HG03097 (cell line): ENCODE measurements around the gene TRMT10A.
A peak's percentile ranks its signal among the peaks of the same experiment; 100 is the strongest.

Experiments
- ATAC-seq: cut with Tn5 transposase; IDR thresholded peaks from one replicate; pipeline ENCODE4 v1.9.1; 2021; ENCODE audit not compliant: unreplicated experiment, low FRiP score

Gene TRMT10A, protein sequence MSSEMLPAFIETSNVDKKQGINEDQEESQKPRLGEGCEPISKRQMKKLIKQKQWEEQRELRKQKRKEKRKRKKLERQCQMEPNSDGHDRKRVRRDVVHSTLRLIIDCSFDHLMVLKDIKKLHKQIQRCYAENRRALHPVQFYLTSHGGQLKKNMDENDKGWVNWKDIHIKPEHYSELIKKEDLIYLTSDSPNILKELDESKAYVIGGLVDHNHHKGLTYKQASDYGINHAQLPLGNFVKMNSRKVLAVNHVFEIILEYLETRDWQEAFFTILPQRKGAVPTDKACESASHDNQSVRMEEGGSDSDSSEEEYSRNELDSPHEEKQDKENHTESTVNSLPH

DNA sequence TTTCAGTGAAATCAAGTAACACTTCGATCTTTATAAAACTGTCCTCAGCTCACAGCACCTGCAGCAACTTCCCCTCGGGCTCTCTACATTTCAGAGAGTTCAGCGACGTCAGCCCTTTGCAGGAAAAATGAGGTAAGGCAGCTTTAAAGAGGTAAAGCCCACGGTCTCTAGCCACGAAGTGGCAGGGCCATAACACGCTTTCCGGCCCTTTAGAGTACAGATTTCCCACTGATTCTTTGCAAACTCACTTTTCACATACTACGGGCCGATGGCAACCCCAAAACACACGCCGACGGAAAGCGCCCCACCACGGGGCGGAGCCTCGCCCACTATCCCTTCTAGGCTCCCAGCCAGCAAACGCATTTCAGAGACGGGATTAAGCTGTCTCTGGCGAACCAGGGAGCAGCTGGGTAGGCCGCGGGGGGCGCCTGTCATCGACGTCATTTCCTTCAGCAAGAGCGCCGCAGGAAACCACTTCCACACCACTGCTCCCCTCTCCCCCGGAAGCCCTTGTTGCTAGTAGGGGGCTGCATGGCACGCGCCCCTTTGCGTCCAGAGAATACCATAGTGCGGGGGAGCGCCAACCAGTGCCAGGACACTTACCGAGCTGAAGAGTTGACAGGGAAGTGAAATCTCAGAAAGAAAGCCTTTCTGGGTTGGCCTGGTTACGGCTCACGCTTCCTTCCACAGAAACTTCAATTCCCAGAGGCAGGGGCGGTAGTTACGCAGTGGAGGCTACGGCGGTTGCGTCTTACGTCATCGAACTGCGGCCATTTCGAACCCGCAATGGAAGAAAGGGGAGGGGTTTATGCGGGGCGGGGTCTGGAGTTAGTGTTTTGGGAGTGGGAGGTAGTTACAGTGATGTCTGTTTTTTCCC, at the start of gene TRMT10A:
TSS of gene TRMT10A (minus strand) at position 730 of the 877 bp plus-strand sequence. CDS start 4,701 bp downstream, outside the sequence.
- peak; percentile 96 for ATAC-seq

- no peak for ATAC-seq
Measured at GRCh38 chr4:99612704-99613103, 48.9 kb upstream of the TRMT10A start.

DNA sequence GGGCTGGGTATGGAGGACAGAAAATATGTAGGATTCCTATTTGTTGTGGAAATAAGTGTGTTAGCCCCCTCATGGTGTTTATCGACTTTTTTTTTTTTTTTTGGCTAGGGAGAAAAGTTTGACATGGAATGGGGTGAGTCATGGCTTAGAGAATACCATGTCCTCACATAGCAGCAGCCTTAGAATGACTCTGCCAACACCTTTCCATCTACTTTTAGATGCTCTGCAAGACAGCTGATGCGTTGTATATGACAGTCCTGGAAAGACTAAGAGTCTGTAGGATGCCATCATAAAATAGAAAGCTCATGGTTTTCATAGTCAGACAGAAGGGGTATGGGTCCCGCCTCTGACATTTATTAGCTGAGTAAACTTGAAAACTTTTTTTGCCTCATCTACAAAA, 48.4 kb upstream of the TRMT10A start:
- no peak for ATAC-seq

DNA sequence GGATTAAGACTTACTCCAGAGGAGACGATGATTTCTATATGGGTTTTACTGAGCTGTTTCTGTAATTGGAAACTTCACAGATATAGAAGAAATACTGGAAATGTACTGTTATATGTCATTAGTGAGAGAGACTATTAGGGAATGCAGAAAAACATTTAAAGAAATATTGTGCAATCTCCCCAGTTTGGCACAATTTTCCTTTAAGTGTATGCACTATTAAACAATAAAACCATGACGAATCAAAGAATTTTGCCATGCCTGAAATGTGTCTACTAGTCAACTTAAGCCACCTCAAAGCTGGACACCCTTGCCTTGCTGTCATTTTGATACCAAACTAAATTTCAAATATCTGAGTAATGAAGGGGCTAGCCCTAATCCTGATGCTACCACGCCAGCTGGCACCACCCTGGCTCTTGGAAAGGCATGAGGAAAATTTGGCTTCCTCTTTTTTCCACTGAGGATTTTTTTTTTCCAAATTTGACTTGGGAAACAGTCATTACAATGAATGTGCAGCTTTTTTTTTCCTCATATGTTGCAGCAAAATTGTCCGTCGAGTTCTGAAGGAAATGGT, 46.9 kb upstream of the TRMT10A start:
- no peak for ATAC-seq

DNA sequence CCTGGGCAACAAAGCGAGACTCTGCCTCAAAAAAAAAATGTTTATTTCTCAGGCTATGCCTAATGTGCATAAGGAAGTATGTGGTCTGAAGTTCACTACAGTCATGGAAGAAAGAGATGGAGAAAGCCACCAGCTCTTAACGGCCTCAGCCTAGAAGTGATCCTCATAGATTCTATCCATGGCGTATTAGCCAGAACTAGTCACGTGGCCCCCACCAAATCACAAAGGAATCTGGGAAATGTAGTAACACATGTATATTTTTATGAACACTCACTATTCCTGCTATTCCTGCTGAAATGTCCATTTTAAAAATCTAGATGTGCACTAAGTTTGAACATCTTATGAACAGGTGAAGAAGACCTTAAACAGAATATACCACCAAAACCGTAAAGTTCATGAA, 44.6 kb upstream of the TRMT10A start:
- no peak for ATAC-seq

- no peak for ATAC-seq
Measured at GRCh38 chr4:99606716-99607115, 42.9 kb upstream of the TRMT10A start.

- ATAC-seq, result no peak
Measured at GRCh38 chr4:99594818-99595217, 31.0 kb upstream of the TRMT10A start.

DNA sequence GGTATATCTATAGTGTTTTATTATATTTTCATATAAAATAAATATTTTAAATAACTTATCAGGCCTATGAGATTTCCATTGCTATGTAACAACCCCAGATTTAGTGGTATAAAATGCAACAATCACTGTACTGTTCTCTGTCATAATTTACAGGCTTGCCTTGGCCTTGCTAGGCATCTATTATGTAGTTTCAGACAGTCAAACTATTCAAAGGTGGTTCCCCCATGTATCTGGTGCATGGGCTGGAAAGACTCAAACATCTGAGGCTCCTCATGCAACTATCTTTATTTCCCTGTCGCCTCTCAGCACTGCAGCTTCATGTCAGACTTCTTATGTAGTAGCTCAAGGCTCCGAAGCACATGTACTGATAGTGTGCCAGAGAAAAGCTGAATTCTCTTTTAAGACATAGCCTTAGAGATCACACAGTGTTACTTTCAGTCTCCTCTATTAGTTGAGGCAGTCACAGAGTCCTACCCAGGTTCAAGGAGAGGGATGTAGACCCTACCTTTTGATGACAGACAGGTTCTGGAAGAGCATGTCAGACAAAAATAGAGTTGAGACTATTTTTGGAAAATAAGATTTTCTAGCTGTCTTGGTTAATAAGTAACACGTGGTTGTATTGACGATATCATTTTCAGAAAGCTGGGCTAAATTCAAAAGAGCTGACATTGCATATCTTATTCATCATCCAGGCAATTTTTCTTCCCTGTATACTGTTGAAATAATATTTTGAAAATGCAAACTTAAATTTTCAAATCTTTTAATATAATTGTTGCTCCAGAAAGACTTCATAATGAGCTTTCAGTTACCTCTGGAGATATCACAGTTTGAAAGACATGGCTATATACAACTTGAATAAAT, 30.2 kb upstream of the TRMT10A start:
- ATAC-seq, result no peak

DNA sequence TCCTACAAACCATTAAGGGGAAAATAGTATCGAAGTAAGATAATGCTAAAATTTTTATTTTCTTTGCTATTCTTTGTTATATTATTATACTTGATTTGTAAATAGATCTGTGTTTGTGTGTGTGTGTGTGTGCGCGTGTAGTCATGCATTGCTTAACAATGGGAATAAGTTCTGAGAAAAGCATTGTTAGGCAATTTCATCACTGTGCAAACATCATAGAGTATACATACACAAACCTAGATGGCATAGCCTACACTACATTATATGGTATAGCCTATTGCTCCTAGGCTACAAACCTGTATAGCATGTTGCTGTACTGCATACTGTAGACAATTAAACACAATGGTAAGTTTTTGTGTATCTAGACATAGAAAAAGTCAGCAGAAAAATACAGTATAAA, 27.9 kb upstream of the TRMT10A start:
- ATAC-seq, result no peak

DNA sequence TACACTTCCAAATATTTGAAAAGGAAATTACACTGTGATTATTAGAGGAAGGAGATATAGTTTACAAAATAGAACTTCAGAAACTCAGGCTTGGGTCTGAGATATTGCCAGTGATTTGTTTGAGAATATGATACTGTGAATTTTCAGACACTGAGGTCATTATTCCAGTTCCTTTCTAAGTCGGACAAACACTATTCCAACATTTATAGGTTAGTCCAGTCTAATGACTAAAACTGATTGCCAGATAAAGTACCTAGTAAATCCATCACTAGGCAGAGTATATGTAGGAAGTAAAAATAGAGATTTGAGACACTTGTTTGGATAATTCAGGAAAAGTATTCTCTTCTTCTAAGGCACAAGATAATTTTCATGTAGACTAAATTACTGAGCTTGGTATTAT, 24.0 kb upstream of the TRMT10A start:
- no peak for ATAC-seq

- ATAC-seq, result no peak
Measured at GRCh38 chr4:99587309-99587708, 23.5 kb upstream of the TRMT10A start.

GRCh38 chr4:99586797-99587196, 23.0 kb upstream of the TRMT10A start:
- no peak for ATAC-seq

- no peak for ATAC-seq
Measured at GRCh38 chr4:99586322-99586721, 22.5 kb upstream of the TRMT10A start.

- no peak for ATAC-seq
Measured at GRCh38 chr4:99585516-99585915, 21.7 kb upstream of the TRMT10A start.

GRCh38 chr4:99578714-99579113, 14.9 kb upstream of the TRMT10A start:
- no peak for ATAC-seq

DNA sequence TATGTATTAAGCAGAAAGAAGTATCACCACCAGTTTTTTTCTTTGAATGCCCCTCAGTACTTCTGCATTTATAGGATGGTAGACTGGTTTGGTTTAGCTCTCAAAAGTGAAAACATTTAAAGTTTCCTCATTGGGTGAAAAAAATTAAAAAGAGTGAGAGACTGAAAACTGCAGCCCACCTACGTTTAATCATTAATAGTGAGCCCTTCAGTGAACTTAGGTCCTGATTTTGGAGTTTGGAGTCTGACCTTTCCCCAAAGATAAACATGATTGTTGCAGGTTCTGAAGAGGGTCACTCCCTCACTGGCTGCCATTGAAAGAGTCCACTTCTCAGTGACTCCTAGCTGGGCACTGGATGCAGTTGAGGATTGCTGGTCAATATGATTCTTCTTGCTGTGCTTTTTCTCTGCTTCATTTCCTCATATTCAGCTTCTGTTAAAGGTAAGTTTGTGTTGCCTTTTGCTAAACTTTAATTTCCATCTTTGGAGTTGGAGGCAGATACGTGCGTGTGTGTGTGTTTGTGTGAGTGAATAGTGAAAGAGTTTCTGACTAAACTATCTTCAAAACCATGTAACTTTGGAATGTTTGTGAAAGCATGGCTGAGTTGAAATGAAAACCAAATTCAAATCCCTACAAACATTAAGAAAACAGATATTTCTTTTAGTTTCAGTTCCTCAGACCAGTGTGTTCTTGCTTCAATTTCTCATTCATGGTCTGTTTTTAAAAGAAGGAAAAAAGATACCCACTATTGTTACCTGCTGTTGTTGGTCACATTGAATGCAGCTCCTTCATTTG, 10.9 kb upstream of the TRMT10A start, which contains the start of gene MTTP:
TSS of gene MTTP (plus strand) at position 295 of the 795 bp plus-strand sequence. CDS start at position 381, 86 bp downstream.
- ATAC-seq, result peak; percentile 63

GRCh38 chr4:99573735-99574368, 10.0 kb upstream of the TRMT10A start:
- ATAC-seq, result no peak

- ATAC-seq, result no peak
Measured at GRCh38 chr4:99572527-99573240, 8.8 kb upstream of the TRMT10A start.
